GM12878 (cell line): ENCODE results near the gene FAM83D.

ENCODE experiments used
- JUND ChIP-seq: IDR thresholded peaks from 2 replicates; pipeline ENCODE4 v1.6.1; 2012; ENCODE audit warnings: low read depth, mild to moderate bottlenecking, low read length, improper control_type of control experiment, moderate library complexity
- SIN3A ChIP-seq: IDR thresholded peaks from 2 replicates; pipeline ENCODE4 v1.6.1; 2012; ENCODE audit warnings: low read depth, low read length, improper control_type of control experiment
- TAF1 ChIP-seq: IDR thresholded peaks from 2 replicates; pipeline ENCODE4 v1.6.1; 2011; ENCODE audit warnings: mild to moderate bottlenecking, low read depth, low read length, borderline replicate concordance
- ZSCAN29 ChIP-seq: fragments of 450-650 bp; IDR thresholded peaks from 2 replicates; pipeline ENCODE4 v1.6.1; 2017; ENCODE audit warnings: mild to moderate bottlenecking, moderate library complexity
- ZZZ3 ChIP-seq: IDR thresholded peaks from 2 replicates; pipeline ENCODE4 v1.6.1; 2011; ENCODE audit warnings: low read depth; ENCODE audit not compliant: control insufficient read depth, insufficient read length
- TF ChIP-seq, protein P1 (sequence below): IDR thresholded peaks from 2 replicates; pipeline ENCODE4 v1.6.1; 2012; ENCODE audit warnings: low read depth, low read length, improper control_type of control experiment
- TF ChIP-seq, protein P2 (sequence below), 3 experiments: IDR thresholded peaks in 2 of 3; conservative IDR thresholded peaks in 1 of 3; 2 replicates each; pipeline ENCODE4 v1.5.1; 2011; ENCODE audit warnings: low read depth in 3 of 3, low read length in 3 of 3, mild to moderate bottlenecking in 3 of 3, control low read depth in 2 of 3, moderate library complexity in 2 of 3, inconsistent platforms in 1 of 3, mixed read lengths in 1 of 3; ENCODE audit not compliant: control insufficient read depth in 2 of 3, insufficient read depth in 1 of 3; ENCODE audit errors: extremely low read depth in 1 of 3

DNA sequence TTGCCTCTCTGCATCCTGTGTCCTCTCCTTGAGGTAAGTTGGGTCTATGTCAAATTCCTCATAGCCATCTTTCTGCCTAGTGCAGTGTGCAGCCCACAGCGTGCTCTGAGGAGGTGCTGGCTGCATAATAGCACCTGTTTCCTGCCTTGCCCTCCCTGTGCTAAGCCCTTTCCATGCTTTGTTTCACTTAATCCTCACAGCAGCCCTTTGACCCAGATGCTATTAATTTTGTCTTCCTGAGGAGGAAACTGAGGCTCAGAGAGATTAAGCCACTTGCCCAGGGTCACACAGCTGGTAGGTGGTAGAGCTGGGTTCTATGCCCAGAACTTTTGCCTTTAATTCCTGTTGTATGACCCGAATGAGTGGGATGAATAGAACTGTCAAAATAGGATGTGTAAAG, 13.5 kb downstream of the FAM83D start:
- TF ChIP-seq, protein P1, sequence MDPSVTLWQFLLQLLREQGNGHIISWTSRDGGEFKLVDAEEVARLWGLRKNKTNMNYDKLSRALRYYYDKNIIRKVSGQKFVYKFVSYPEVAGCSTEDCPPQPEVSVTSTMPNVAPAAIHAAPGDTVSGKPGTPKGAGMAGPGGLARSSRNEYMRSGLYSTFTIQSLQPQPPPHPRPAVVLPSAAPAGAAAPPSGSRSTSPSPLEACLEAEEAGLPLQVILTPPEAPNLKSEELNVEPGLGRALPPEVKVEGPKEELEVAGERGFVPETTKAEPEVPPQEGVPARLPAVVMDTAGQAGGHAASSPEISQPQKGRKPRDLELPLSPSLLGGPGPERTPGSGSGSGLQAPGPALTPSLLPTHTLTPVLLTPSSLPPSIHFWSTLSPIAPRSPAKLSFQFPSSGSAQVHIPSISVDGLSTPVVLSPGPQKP = no peak
- no peak for TF ChIP-seq ZSCAN29
- TF ChIP-seq TAF1 = no peak
- TF ChIP-seq, protein P2, sequence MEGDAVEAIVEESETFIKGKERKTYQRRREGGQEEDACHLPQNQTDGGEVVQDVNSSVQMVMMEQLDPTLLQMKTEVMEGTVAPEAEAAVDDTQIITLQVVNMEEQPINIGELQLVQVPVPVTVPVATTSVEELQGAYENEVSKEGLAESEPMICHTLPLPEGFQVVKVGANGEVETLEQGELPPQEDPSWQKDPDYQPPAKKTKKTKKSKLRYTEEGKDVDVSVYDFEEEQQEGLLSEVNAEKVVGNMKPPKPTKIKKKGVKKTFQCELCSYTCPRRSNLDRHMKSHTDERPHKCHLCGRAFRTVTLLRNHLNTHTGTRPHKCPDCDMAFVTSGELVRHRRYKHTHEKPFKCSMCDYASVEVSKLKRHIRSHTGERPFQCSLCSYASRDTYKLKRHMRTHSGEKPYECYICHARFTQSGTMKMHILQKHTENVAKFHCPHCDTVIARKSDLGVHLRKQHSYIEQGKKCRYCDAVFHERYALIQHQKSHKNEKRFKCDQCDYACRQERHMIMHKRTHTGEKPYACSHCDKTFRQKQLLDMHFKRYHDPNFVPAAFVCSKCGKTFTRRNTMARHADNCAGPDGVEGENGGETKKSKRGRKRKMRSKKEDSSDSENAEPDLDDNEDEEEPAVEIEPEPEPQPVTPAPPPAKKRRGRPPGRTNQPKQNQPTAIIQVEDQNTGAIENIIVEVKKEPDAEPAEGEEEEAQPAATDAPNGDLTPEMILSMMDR (IDR thresholded peaks at IDR 0.05 in 2 of 3, conservative IDR thresholded peaks at IDR 0.05 in 1 of 3; ENCODE audit: control insufficient read depth in 2 of 3, extremely low read depth in 1 of 3, insufficient read depth in 1 of 3, low read depth in 3 of 3, low read length in 3 of 3) = no peak
- TF ChIP-seq ZZZ3 = no peak
- no peak for TF ChIP-seq SIN3A
- no peak for TF ChIP-seq JUND
